ENCODE results near the gene PLCH2. TPM values are rescaled to one million over a fixed set of nuclear protein-coding genes. Genes with fewer than 3 reads are reported as not detected.

Gene PLCH2
- 1 to 10 TPM; 2.1 TPM for total RNA-seq

GRCh38 chr1:2476061-2476999 lies at the start of gene PLCH2:
PLCH2 (plus strand) TSS chr1:2476289; CDS start chr1:2476589, 300 bp downstream.
- H3K27me3 Mint-ChIP-seq (ENCODE audit: low read depth) = no peaks in the 10 kb centered on the region
- CTCF ChIA-PET = no interaction called here

GRCh38 chr1:2426540-2426939 lies 49.5 kb upstream of the PLCH2 start:
- no peak overlapping the region for H3K4me3 Mint-ChIP-seq
- intact Hi-C loops (cut with micrococcal nuclease) = no loop called here
- no peaks in the 10 kb centered on the region for H3K27me3 Mint-ChIP-seq (ENCODE audit: low read depth)
- no peak for DNase-seq
- CTCF ChIA-PET = no interaction called here
- no peaks in the 10 kb centered on the region for H3K36me3 Mint-ChIP-seq (ENCODE audit: low read depth)
- H3K4me1 Mint-ChIP-seq (ENCODE audit: low read depth) = no peaks in the 10 kb centered on the region
- H3K27ac Mint-ChIP-seq = no peak overlapping the region
- peaks cover 10% of the 10 kb centered on the region for H3K9me3 Mint-ChIP-seq

More at GRCh38 chr1:2476061-2476999, at the start of gene PLCH2:
- H3K27ac Mint-ChIP-seq = no peak within 1 kb of the TSS
- no peaks in the 10 kb centered on the region for H3K9me3 Mint-ChIP-seq
- H3K4me3 Mint-ChIP-seq = no peak within 1 kb of the TSS
- H3K36me3 Mint-ChIP-seq (ENCODE audit: low read depth) = no peaks in the 10 kb centered on the region
- no peak for DNase-seq
- intact Hi-C loops (cut with micrococcal nuclease) = no loop called here
- H3K4me1 Mint-ChIP-seq (ENCODE audit: low read depth) = no peaks in the 10 kb centered on the region

GRCh38 chr1:2427051-2427450 lies 49.0 kb upstream of the PLCH2 start:
- CTCF ChIA-PET = no interaction called here
- Mint-ChIP-seq H3K36me3 (ENCODE audit: low read depth) (no peaks in the 10 kb centered on the region), H3K4me1 (ENCODE audit: low read depth) (no peaks in the 10 kb centered on the region), H3K4me3 (no peak overlapping the region), H3K27ac (no peak overlapping the region), H3K9me3 (peaks cover 10% of the 10 kb centered on the region), H3K27me3 (ENCODE audit: low read depth) (no peaks in the 10 kb centered on the region)
- DNase-seq = no peak
- intact Hi-C loops (cut with micrococcal nuclease) = no loop called here

- intact Hi-C loops (cut with micrococcal nuclease) = no loop called here
- Mint-ChIP-seq H3K4me3 (no peak overlapping the region), H3K4me1 (ENCODE audit: low read depth) (no peaks in the 10 kb centered on the region), H3K27me3 (ENCODE audit: low read depth) (no peaks in the 10 kb centered on the region), H3K27ac (no peak overlapping the region), H3K36me3 (ENCODE audit: low read depth) (no peaks in the 10 kb centered on the region), H3K9me3 (peaks cover 8% of the 10 kb centered on the region)
- CTCF ChIA-PET = no interaction called here
- no peak for DNase-seq
Observed at GRCh38 chr1:2427976-2428375, 48.1 kb upstream of the PLCH2 start.

- Mint-ChIP-seq H3K36me3 (ENCODE audit: low read depth) (no peaks in the 10 kb centered on the region), H3K4me3 (no peak overlapping the region), H3K27ac (no peak overlapping the region), H3K27me3 (ENCODE audit: low read depth) (no peaks in the 10 kb centered on the region), H3K4me1 (ENCODE audit: low read depth) (no peaks in the 10 kb centered on the region), H3K9me3 (peaks cover 4% of the 10 kb centered on the region)
- DNase-seq = no peak
- CTCF ChIA-PET = no interaction called here
- intact Hi-C loops (cut with micrococcal nuclease) = no loop called here
Observed at GRCh38 chr1:2428490-2428889, 47.6 kb upstream of the PLCH2 start.

- Mint-ChIP-seq H3K9me3 (peaks cover 4% of the 10 kb centered on the region), H3K27me3 (ENCODE audit: low read depth) (no peaks in the 10 kb centered on the region), H3K4me3 (no peak overlapping the region), H3K27ac (no peak overlapping the region), H3K36me3 (ENCODE audit: low read depth) (no peaks in the 10 kb centered on the region), H3K4me1 (ENCODE audit: low read depth) (no peaks in the 10 kb centered on the region)
- peak; percentile 35 for DNase-seq
- intact Hi-C loops (cut with micrococcal nuclease) = no loop called here
- CTCF ChIA-PET = interaction anchor here (0.8 to 1.3 kb wide), 3 partner anchors 9 to 94 kb away, joined by 3 read pairs; no protein-coding TSS in a partner anchor
Observed at GRCh38 chr1:2429780-2430591, 46.1 kb upstream of the PLCH2 start.

- peaks cover 4% of the 10 kb centered on the region for H3K9me3 Mint-ChIP-seq
- H3K36me3 Mint-ChIP-seq (ENCODE audit: low read depth) = no peaks in the 10 kb centered on the region
- no peaks in the 10 kb centered on the region for H3K4me1 Mint-ChIP-seq (ENCODE audit: low read depth)
- no peak for DNase-seq
- CTCF ChIA-PET = interaction anchor here (1.3 kb wide), 1 partner anchor 10 kb away, joined by 3 read pairs; no protein-coding TSS in a partner anchor
- no peak overlapping the region for H3K27ac Mint-ChIP-seq
- intact Hi-C loops (cut with micrococcal nuclease) = no loop called here
- H3K27me3 Mint-ChIP-seq (ENCODE audit: low read depth) = no peaks in the 10 kb centered on the region
- no peak overlapping the region for H3K4me3 Mint-ChIP-seq
Observed at GRCh38 chr1:2430592-2430973, 45.5 kb upstream of the PLCH2 start.

- no peak for DNase-seq
- no peak overlapping the region for H3K27ac Mint-ChIP-seq
- no peaks in the 10 kb centered on the region for H3K27me3 Mint-ChIP-seq (ENCODE audit: low read depth)
- H3K36me3 Mint-ChIP-seq (ENCODE audit: low read depth) = no peaks in the 10 kb centered on the region
- intact Hi-C loops (cut with micrococcal nuclease) = no loop called here
- H3K4me1 Mint-ChIP-seq (ENCODE audit: low read depth) = no peaks in the 10 kb centered on the region
- peaks cover 4% of the 10 kb centered on the region for H3K9me3 Mint-ChIP-seq
- H3K4me3 Mint-ChIP-seq = no peak overlapping the region
- CTCF ChIA-PET = no interaction called here
Observed at GRCh38 chr1:2431103-2431502, 45.0 kb upstream of the PLCH2 start.

GRCh38 chr1:2431518-2431917 lies 44.6 kb upstream of the PLCH2 start:
- H3K4me3 Mint-ChIP-seq = no peak overlapping the region
- DNase-seq = no peak
- CTCF ChIA-PET = no interaction called here

GRCh38 chr1:2432441-2432844 lies 43.6 kb upstream of the PLCH2 start:
- Mint-ChIP-seq H3K36me3 (ENCODE audit: low read depth) (no peaks in the 10 kb centered on the region), H3K9me3 (peaks cover 4% of the 10 kb centered on the region), H3K27me3 (ENCODE audit: low read depth) (no peaks in the 10 kb centered on the region), H3K4me3 (no peak overlapping the region), H3K27ac (no peak overlapping the region), H3K4me1 (ENCODE audit: low read depth) (no peaks in the 10 kb centered on the region)
- CTCF ChIA-PET = no interaction called here
- intact Hi-C loops (cut with micrococcal nuclease) = no loop called here
- no peak for DNase-seq

More at GRCh38 chr1:2431518-2431917, 44.6 kb upstream of the PLCH2 start:
- intact Hi-C loops (cut with micrococcal nuclease) = no loop called here
- Mint-ChIP-seq H3K27ac (no peak overlapping the region), H3K9me3 (peaks cover 4% of the 10 kb centered on the region), H3K27me3 (ENCODE audit: low read depth) (no peaks in the 10 kb centered on the region), H3K36me3 (ENCODE audit: low read depth) (no peaks in the 10 kb centered on the region), H3K4me1 (ENCODE audit: low read depth) (no peaks in the 10 kb centered on the region)

- no peaks in the 10 kb centered on the region for H3K36me3 Mint-ChIP-seq (ENCODE audit: low read depth)
- H3K4me3 Mint-ChIP-seq = no peak overlapping the region
- no peaks in the 10 kb centered on the region for H3K27me3 Mint-ChIP-seq (ENCODE audit: low read depth)
- CTCF ChIA-PET = no interaction called here
- no peak overlapping the region for H3K27ac Mint-ChIP-seq
- peaks cover 4% of the 10 kb centered on the region for H3K9me3 Mint-ChIP-seq
- no peak for DNase-seq
- intact Hi-C loops (cut with micrococcal nuclease) = no loop called here
- no peaks in the 10 kb centered on the region for H3K4me1 Mint-ChIP-seq (ENCODE audit: low read depth)
Observed at GRCh38 chr1:2433196-2433595, 42.9 kb upstream of the PLCH2 start.

GRCh38 chr1:2433936-2434655 lies 42.0 kb upstream of the PLCH2 start:
- peaks cover 4% of the 10 kb centered on the region for H3K9me3 Mint-ChIP-seq
- no peak overlapping the region for H3K4me3 Mint-ChIP-seq
- no peak overlapping the region for H3K27ac Mint-ChIP-seq
- no peak for DNase-seq
- CTCF ChIA-PET = no interaction called here
- H3K36me3 Mint-ChIP-seq (ENCODE audit: low read depth) = no peaks in the 10 kb centered on the region
- intact Hi-C loops (cut with micrococcal nuclease) = no loop called here
- no peaks in the 10 kb centered on the region for H3K4me1 Mint-ChIP-seq (ENCODE audit: low read depth)
- no peaks in the 10 kb centered on the region for H3K27me3 Mint-ChIP-seq (ENCODE audit: low read depth)

All from activated naive CD4-positive, alpha-beta T cell treated with anti-CD3 and anti-CD28 coated beads for 36 hours (primary cell).